ENCODE data around the gene ZNF500.
A peak's percentile ranks its signal among the peaks of the same experiment; 100 is the strongest.

ZNF500 gene

GRCh38 chr16:4713663-4714501 is 53.1 kb downstream of the ZNF500 start:
- H2BK120ac ChIP-seq (ENCODE audit: low read depth, low read length): no peak overlapping the region
- H3K18ac ChIP-seq (ENCODE audit: low read depth in 1 of 2, low read length in 2 of 2): no peak overlapping the region
- no peak overlapping the region for H2BK12ac ChIP-seq (ENCODE audit: low read length in 2 of 2)
- no peaks in the 10 kb centered on the region for H3K27me3 ChIP-seq (ENCODE audit: control insufficient read depth in 1 of 2, insufficient read depth in 1 of 2, low read length in 2 of 2)
- no peak overlapping the region for H3K9ac ChIP-seq (ENCODE audit: low read length)
- 91% methylated on average over 18 of the region's 18 CpGs for WGBS
- H3K23ac ChIP-seq (ENCODE audit: low read length in 2 of 2): no peak overlapping the region
- no peaks in the 10 kb centered on the region for H3K9me3 ChIP-seq (ENCODE audit: control insufficient read depth, low read length)
- H2BK15ac ChIP-seq (ENCODE audit: low read depth, poor library complexity, severe bottlenecking): no peak overlapping the region
- H3K4me3 ChIP-seq (ENCODE audit: insufficient read depth in 1 of 2, low read depth in 1 of 2, low read length in 2 of 2): no peak overlapping the region
- H4K91ac ChIP-seq (ENCODE audit: low read length): no peak overlapping the region
- H2BK5ac ChIP-seq (ENCODE audit: low read depth, low read length, poor library complexity, severe bottlenecking): no peak overlapping the region
- no peak overlapping the region for H3K14ac ChIP-seq (ENCODE audit: low read length in 2 of 2)
- no peak overlapping the region for H4K8ac ChIP-seq (ENCODE audit: low read length)
- H2AFZ ChIP-seq (ENCODE audit: low read depth, low read length): no peak overlapping the region
- no peak overlapping the region for H2AK5ac ChIP-seq (ENCODE audit: low read length, severe bottlenecking)
- no peak overlapping the region for H3K27ac ChIP-seq (ENCODE audit: low read length, poor library complexity, severe bottlenecking)
- peaks cover 45 to 49% of the 10 kb centered on the region in 2 experiments for H3K36me3 ChIP-seq (ENCODE audit: control insufficient read depth in 1 of 2, insufficient read depth in 2 of 2, low read depth in 1 of 2, low read length in 2 of 2)
- no peak overlapping the region for H3K4ac ChIP-seq (ENCODE audit: low read depth in 1 of 2, low read length in 2 of 2)
- no peak overlapping the region for H3K4me2 ChIP-seq (ENCODE audit: low read length, poor library complexity, severe bottlenecking)
- H3K4me1 ChIP-seq (ENCODE audit: control insufficient read depth, insufficient read depth, low read depth, low read length): no peaks in the 10 kb centered on the region
- peaks cover 20% of the 10 kb centered on the region for H3K79me1 ChIP-seq (replicated peaks; ENCODE audit: low read length, poor library complexity, severe bottlenecking)
- no peak for DNase-seq

GRCh38 chr16:4709481-4709880 is 57.5 kb downstream of the ZNF500 start:
- Histone ChIP-seq H2AFZ (ENCODE audit: low read depth, low read length) (no peak overlapping the region), H4K8ac (ENCODE audit: low read length) (no peak overlapping the region), H3K27me3 (ENCODE audit: control insufficient read depth in 1 of 2, insufficient read depth in 1 of 2, low read length in 2 of 2) (no peaks in the 10 kb centered on the region), H3K4me1 (ENCODE audit: control insufficient read depth, insufficient read depth, low read depth, low read length) (no peaks in the 10 kb centered on the region), H3K23ac (ENCODE audit: low read length in 2 of 2) (no peak overlapping the region), H3K4me3 (ENCODE audit: insufficient read depth in 1 of 2, low read depth in 1 of 2, low read length in 2 of 2) (no peak overlapping the region), H2AK5ac (ENCODE audit: low read length, severe bottlenecking) (no peak overlapping the region), H3K36me3 (ENCODE audit: control insufficient read depth in 1 of 2, insufficient read depth in 2 of 2, low read depth in 1 of 2, low read length in 2 of 2) (peaks cover 42 to 59% of the 10 kb centered on the region in 2 experiments), H2BK12ac (ENCODE audit: low read length in 2 of 2) (no peak overlapping the region), H2BK15ac (ENCODE audit: low read depth, poor library complexity, severe bottlenecking) (no peak overlapping the region), H2BK120ac (ENCODE audit: low read depth, low read length) (no peak overlapping the region), H3K18ac (ENCODE audit: low read depth in 1 of 2, low read length in 2 of 2) (no peak overlapping the region), H3K4me2 (ENCODE audit: low read length, poor library complexity, severe bottlenecking) (no peak overlapping the region), H3K79me1 (replicated peaks; ENCODE audit: low read length, poor library complexity, severe bottlenecking) (peaks cover 10% of the 10 kb centered on the region), H3K27ac (ENCODE audit: low read length, poor library complexity, severe bottlenecking) (no peak overlapping the region), H3K9ac (ENCODE audit: low read length) (no peak overlapping the region), H2BK5ac (ENCODE audit: low read depth, low read length, poor library complexity, severe bottlenecking) (no peak overlapping the region), H3K14ac (ENCODE audit: low read length in 2 of 2) (no peak overlapping the region), H4K91ac (ENCODE audit: low read length) (no peak overlapping the region), H3K4ac (ENCODE audit: low read depth in 1 of 2, low read length in 2 of 2) (no peak overlapping the region), H3K9me3 (ENCODE audit: control insufficient read depth, low read length) (no peaks in the 10 kb centered on the region)
- 86% methylated on average over 3 of the region's 4 CpGs for WGBS
- peak; percentile 28 for DNase-seq

- Histone ChIP-seq H3K4me2 (ENCODE audit: low read length, poor library complexity, severe bottlenecking) (no peak overlapping the region), H3K4me1 (ENCODE audit: control insufficient read depth, insufficient read depth, low read depth, low read length) (peaks cover 10% of the 10 kb centered on the region), H3K9ac (ENCODE audit: low read length) (no peak overlapping the region), H3K27ac (ENCODE audit: low read length, poor library complexity, severe bottlenecking) (no peak overlapping the region), H3K14ac (ENCODE audit: low read length in 2 of 2) (no peak overlapping the region), H3K36me3 (ENCODE audit: control insufficient read depth in 1 of 2, insufficient read depth in 2 of 2, low read depth in 1 of 2, low read length in 2 of 2) (peaks cover 46 to 56% of the 10 kb centered on the region in 2 experiments), H2BK12ac (ENCODE audit: low read length in 2 of 2) (no peak overlapping the region), H2BK120ac (ENCODE audit: low read depth, low read length) (no peak overlapping the region), H4K91ac (ENCODE audit: low read length) (no peak overlapping the region), H3K27me3 (ENCODE audit: control insufficient read depth in 1 of 2, insufficient read depth in 1 of 2, low read length in 2 of 2) (no peaks in the 10 kb centered on the region), H3K9me3 (ENCODE audit: control insufficient read depth, low read length) (no peaks in the 10 kb centered on the region), H4K8ac (ENCODE audit: low read length) (no peak overlapping the region), H3K4ac (ENCODE audit: low read depth in 1 of 2, low read length in 2 of 2) (no peak overlapping the region), H3K4me3 (ENCODE audit: insufficient read depth in 1 of 2, low read depth in 1 of 2, low read length in 2 of 2) (no peak overlapping the region), H3K23ac (ENCODE audit: low read length in 2 of 2) (no peak overlapping the region), H2BK5ac (ENCODE audit: low read depth, low read length, poor library complexity, severe bottlenecking) (no peak overlapping the region), H3K18ac (ENCODE audit: low read depth in 1 of 2, low read length in 2 of 2) (no peak overlapping the region), H2AK5ac (ENCODE audit: low read length, severe bottlenecking) (no peak overlapping the region), H3K79me1 (replicated peaks; ENCODE audit: low read length, poor library complexity, severe bottlenecking) (peaks cover 16% of the 10 kb centered on the region), H2AFZ (ENCODE audit: low read depth, low read length) (no peak overlapping the region), H2BK15ac (ENCODE audit: low read depth, poor library complexity, severe bottlenecking) (no peak overlapping the region)
- WGBS: 92% methylated on average over 6 of the region's 7 CpGs
- DNase-seq: no peak
These were observed 60.1 kb downstream of the ZNF500 start for GRCh38 chr16:4706871-4707270.

GRCh38 chr16:4704913-4705312 is 62.0 kb downstream of the ZNF500 start:
- Histone ChIP-seq H3K9me3 (ENCODE audit: control insufficient read depth, low read length) (no peaks in the 10 kb centered on the region), H3K4me3 (ENCODE audit: insufficient read depth in 1 of 2, low read depth in 1 of 2, low read length in 2 of 2) (no peak overlapping the region), H3K4me2 (ENCODE audit: low read length, poor library complexity, severe bottlenecking) (no peak overlapping the region), H3K14ac (ENCODE audit: low read length in 2 of 2) (no peak overlapping the region), H2BK5ac (ENCODE audit: low read depth, low read length, poor library complexity, severe bottlenecking) (no peak overlapping the region), H3K9ac (ENCODE audit: low read length) (no peak overlapping the region), H2AK5ac (ENCODE audit: low read length, severe bottlenecking) (no peak overlapping the region), H3K23ac (ENCODE audit: low read length in 2 of 2) (no peak overlapping the region), H4K91ac (ENCODE audit: low read length) (no peak overlapping the region), H2BK15ac (ENCODE audit: low read depth, poor library complexity, severe bottlenecking) (no peak overlapping the region), H3K36me3 (ENCODE audit: control insufficient read depth in 1 of 2, insufficient read depth in 2 of 2, low read depth in 1 of 2, low read length in 2 of 2) (peaks cover 56 to 65% of the 10 kb centered on the region in 2 experiments), H2BK120ac (ENCODE audit: low read depth, low read length) (no peak overlapping the region), H3K79me1 (replicated peaks; ENCODE audit: low read length, poor library complexity, severe bottlenecking) (peaks cover 18% of the 10 kb centered on the region), H4K8ac (ENCODE audit: low read length) (no peak overlapping the region), H3K27me3 (ENCODE audit: control insufficient read depth in 1 of 2, insufficient read depth in 1 of 2, low read length in 2 of 2) (no peaks in the 10 kb centered on the region), H2BK12ac (ENCODE audit: low read length in 2 of 2) (no peak overlapping the region), H3K27ac (ENCODE audit: low read length, poor library complexity, severe bottlenecking) (no peak overlapping the region), H2AFZ (ENCODE audit: low read depth, low read length) (no peak overlapping the region), H3K4me1 (ENCODE audit: control insufficient read depth, insufficient read depth, low read depth, low read length) (peaks cover 13% of the 10 kb centered on the region), H3K18ac (ENCODE audit: low read depth in 1 of 2, low read length in 2 of 2) (no peak overlapping the region), H3K4ac (ENCODE audit: low read depth in 1 of 2, low read length in 2 of 2) (no peak overlapping the region)
- no peak for DNase-seq
- WGBS: over 99% methylated on average over 14 of the region's 14 CpGs
